Osteocyte (in vitro differentiated cells): ENCODE data around the gene CHD6. TPM values are rescaled to one million over a fixed set of nuclear protein-coding genes. Genes with fewer than 3 reads are reported as not detected.

ENCODE experiments used
- DNase-seq: peaks from one replicate; pipeline ENCODE4 v3.0.0; 2021; ENCODE audit warnings: mixed read lengths; ENCODE audit not compliant: unreplicated experiment; ENCODE audit errors: extremely low spot score
- H3K27ac Mint-ChIP-seq: one replicate; pipeline ENCODE4 v1.8.0; 2021; ENCODE audit warnings: mild to moderate bottlenecking, mixed read lengths; ENCODE audit not compliant: unreplicated experiment
- H3K27me3 Mint-ChIP-seq: one replicate; pipeline ENCODE4 v1.8.0; 2021; ENCODE audit warnings: mixed read lengths; ENCODE audit not compliant: unreplicated experiment
- H3K36me3 Mint-ChIP-seq: one replicate; pipeline ENCODE4 v1.8.0; 2021; ENCODE audit warnings: mixed read lengths; ENCODE audit not compliant: unreplicated experiment
- H3K4me1 Mint-ChIP-seq: one replicate; pipeline ENCODE4 v1.8.0; 2021; ENCODE audit warnings: mixed read lengths; ENCODE audit not compliant: unreplicated experiment
- H3K4me3 Mint-ChIP-seq: one replicate; pipeline ENCODE4 v1.8.0; 2021; ENCODE audit warnings: mild to moderate bottlenecking, moderate library complexity, mixed read lengths; ENCODE audit not compliant: unreplicated experiment
- H3K9me3 Mint-ChIP-seq: one replicate; pipeline ENCODE4 v1.8.0; 2021; ENCODE audit warnings: mixed read lengths; ENCODE audit not compliant: unreplicated experiment
- CTCF ChIP-seq: fragments of 200-600 bp; sonication (generic); IDR thresholded peaks from 2 replicates; pipeline ENCODE4 v1.5.0; 2021; ENCODE audit warnings: antibody characterized with exemption, mild to moderate bottlenecking, moderate library complexity
- total RNA-seq: library from RNA; stranded (reverse); gene quantifications from 2 replicates; pipeline ENCODE4 v1.2.1, GENCODE V29; 2021

CHD6 gene
- total RNA-seq, 1 donor from 2014 or later, result 51.4 TPM

DNA sequence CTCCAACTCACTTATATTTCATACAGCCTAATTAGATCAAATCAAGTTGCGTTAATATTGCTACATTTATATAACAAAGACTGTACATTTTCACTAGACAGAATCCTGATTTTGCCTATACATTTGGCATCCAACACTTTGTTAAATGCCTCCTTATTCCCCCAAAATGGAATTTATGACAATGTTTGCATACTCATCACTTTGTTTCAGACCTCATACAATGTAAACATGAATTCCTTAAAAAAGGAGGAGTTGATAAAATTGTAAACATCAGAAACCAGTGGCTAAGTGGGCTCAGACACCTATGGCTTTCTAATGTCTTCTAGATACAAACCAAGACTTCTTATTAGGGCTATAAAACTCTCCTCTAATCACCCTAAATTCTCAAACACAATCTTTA, 87.3 kb downstream of the CHD6 start:
- Mint-ChIP-seq H3K4me1 (peaks cover 9% of the 10 kb centered on the region), H3K27me3 (no peaks in the 10 kb centered on the region), H3K4me3 (no peak overlapping the region), H3K27ac (no peak overlapping the region), H3K36me3 (peaks cover 9% of the 10 kb centered on the region), H3K9me3 (no peaks in the 10 kb centered on the region)
- no peak for TF ChIP-seq CTCF
- DNase-seq, result no peak

GRCh38 chr20:41526327-41526726, 91.8 kb downstream of the CHD6 start:
- Mint-ChIP-seq H3K4me3 (no peak overlapping the region), H3K9me3 (no peaks in the 10 kb centered on the region), H3K36me3 (peaks cover 7% of the 10 kb centered on the region), H3K27me3 (no peaks in the 10 kb centered on the region), H3K27ac (no peak overlapping the region), H3K4me1 (peaks cover 4% of the 10 kb centered on the region)
- no peak for DNase-seq
- no peak for TF ChIP-seq CTCF

DNA sequence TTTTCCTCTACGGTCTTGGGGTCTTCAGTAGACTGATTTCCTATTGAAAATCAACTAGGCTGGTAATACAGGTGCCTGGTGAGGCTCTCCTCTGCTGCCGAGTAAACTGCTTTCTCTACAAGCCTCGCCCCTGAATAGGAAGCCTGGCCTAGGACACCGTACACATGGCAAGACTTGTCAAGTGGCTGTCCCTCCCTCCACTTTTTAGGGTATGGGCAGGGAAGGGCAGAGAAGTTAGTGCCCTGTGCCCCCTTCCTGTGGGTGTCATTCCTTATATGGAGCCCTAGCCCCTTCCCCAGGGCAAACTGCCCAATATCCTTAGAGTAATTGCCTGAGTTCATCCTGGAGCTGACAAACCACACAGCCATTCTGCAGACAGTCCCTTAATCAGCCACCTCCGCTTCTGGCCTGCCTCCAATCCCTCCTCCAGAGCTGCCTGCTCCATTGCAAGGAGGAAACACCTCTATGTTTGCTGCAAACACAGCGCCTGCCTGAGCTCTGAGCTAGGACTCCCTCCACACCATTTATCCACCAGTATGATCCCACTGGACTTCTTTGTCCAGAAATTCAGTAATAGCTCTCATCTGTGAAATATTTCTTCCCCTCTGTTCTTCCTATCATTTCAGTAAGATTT, 93.1 kb downstream of the CHD6 start:
- Mint-ChIP-seq H3K9me3 (no peaks in the 10 kb centered on the region), H3K36me3 (peaks cover 7% of the 10 kb centered on the region), H3K27ac (no peak overlapping the region), H3K27me3 (no peaks in the 10 kb centered on the region), H3K4me1 (peaks cover 4% of the 10 kb centered on the region), H3K4me3 (no peak overlapping the region)
- DNase-seq, result no peak
- TF ChIP-seq CTCF, result no peak

GRCh38 chr20:41523857-41524256, 94.3 kb downstream of the CHD6 start:
- H3K4me3 Mint-ChIP-seq, result no peak overlapping the region
- no peaks in the 10 kb centered on the region for H3K27me3 Mint-ChIP-seq
- H3K4me1 Mint-ChIP-seq, result peaks cover 4% of the 10 kb centered on the region
- no peak overlapping the region for H3K27ac Mint-ChIP-seq
- H3K36me3 Mint-ChIP-seq, result peaks cover 6% of the 10 kb centered on the region
- no peak for DNase-seq
- H3K9me3 Mint-ChIP-seq, result no peaks in the 10 kb centered on the region
- TF ChIP-seq CTCF, result no peak

DNA sequence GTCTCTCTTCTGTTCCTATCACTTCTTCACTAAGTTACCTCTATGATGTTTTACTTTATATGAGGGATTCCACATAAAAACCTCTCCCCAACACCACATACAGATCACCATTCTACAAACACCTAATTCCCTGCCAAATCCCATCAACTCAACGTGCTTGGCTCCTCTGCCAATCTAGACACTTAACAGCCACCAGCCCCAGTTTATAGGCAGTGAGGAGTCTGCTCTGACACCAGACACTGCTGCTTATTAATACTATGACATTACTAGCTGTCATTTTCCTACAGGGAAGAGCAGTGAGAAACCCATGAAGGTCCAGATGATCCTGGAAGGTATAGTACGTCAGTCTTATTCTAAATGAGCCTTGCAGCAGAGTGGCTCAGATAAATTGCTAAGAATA, 104.3 kb downstream of the CHD6 start:
- Mint-ChIP-seq H3K27me3 (no peaks in the 10 kb centered on the region), H3K4me1 (peaks cover 10% of the 10 kb centered on the region), H3K36me3 (peaks cover 37% of the 10 kb centered on the region), H3K4me3 (no peak overlapping the region), H3K9me3 (no peaks in the 10 kb centered on the region), H3K27ac (no peak overlapping the region)
- no peak for DNase-seq
- no peak for TF ChIP-seq CTCF
